Measurements from ENCODE around the gene WWOX.

GRCh38 chr16:79003026-79003609 lies 903.7 kb downstream of the WWOX start:
- TF ChIP-seq, protein P1, sequence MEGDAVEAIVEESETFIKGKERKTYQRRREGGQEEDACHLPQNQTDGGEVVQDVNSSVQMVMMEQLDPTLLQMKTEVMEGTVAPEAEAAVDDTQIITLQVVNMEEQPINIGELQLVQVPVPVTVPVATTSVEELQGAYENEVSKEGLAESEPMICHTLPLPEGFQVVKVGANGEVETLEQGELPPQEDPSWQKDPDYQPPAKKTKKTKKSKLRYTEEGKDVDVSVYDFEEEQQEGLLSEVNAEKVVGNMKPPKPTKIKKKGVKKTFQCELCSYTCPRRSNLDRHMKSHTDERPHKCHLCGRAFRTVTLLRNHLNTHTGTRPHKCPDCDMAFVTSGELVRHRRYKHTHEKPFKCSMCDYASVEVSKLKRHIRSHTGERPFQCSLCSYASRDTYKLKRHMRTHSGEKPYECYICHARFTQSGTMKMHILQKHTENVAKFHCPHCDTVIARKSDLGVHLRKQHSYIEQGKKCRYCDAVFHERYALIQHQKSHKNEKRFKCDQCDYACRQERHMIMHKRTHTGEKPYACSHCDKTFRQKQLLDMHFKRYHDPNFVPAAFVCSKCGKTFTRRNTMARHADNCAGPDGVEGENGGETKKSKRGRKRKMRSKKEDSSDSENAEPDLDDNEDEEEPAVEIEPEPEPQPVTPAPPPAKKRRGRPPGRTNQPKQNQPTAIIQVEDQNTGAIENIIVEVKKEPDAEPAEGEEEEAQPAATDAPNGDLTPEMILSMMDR (optimal IDR thresholded peaks at IDR 0.05 in 1 of 3, IDR thresholded peaks at IDR 0.05 in 1 of 3, conservative IDR thresholded peaks at IDR 0.05 in 1 of 3; ENCODE audit: extremely low read depth in 1 of 3, insufficient read depth in 2 of 3, low read length in 3 of 3): no peak
- no peak for TF ChIP-seq EZH2 (IDR thresholded peaks at IDR 0.05; ENCODE audit: low read length)

Measured in keratinocyte (primary cell).